Thoracic aorta (tissue), 2 donors: ENCODE data around the gene GLIPR1L1. TPM values are rescaled to one million over a fixed set of nuclear protein-coding genes. Genes with fewer than 3 reads are reported as not detected.
A peak's percentile ranks its signal among the peaks of the same experiment; 100 is the strongest.
"Not testable (repeated sequence)": the region's sequence is repeated elsewhere in the genome, so short reads cannot be mapped to it uniquely, and the experiment has no call there.

Source experiments
- ATAC-seq: fragments of 150-250 bp; one replicate; pipeline ENCODE4 v1.8.0; 2017; ENCODE audit warnings: low read depth; ENCODE audit not compliant: insufficient number of reproducible peaks, low FRiP score
- DNase-seq: peaks from one replicate; pipeline ENCODE4 v3.0.0-alpha.2; 2020; ENCODE audit warnings: low spot score
- H3K27ac ChIP-seq, 2 donors: fragments of 200-600 bp; sonication (generic); 1 replicate in 1 of 2; 2 replicates in 1 of 2; pipeline ENCODE4 v1.5.1; 2016; ENCODE audit warnings: mild to moderate bottlenecking in 2 of 2, moderate library complexity in 2 of 2
- H3K27me3 ChIP-seq: fragments of 200-600 bp; sonication (generic); replicated peaks from 2 replicates; pipeline ENCODE4 v1.6.0; 2016; ENCODE audit warnings: mild to moderate bottlenecking; ENCODE audit not compliant: insufficient read depth
- H3K36me3 ChIP-seq: fragments of 200-600 bp; sonication (generic); one replicate; pipeline ENCODE4 v1.5.1; 2016
- H3K4me1 ChIP-seq, 2 donors: fragments of 200-600 bp; sonication (generic); 1 replicate in 1 of 2; 2 replicates in 1 of 2; pipeline versions ENCODE4 v1.5.1 to v1.6.0; 2016; ENCODE audit warnings: low read depth in 2 of 2, mild to moderate bottlenecking in 1 of 2; ENCODE audit not compliant: control insufficient read depth in 1 of 2
- H3K4me3 ChIP-seq: fragments of 200-600 bp; sonication (generic); 2 replicates; pipeline ENCODE4 v1.5.1; 2016; ENCODE audit warnings: mild to moderate bottlenecking
- H3K9me3 ChIP-seq: fragments of 200-600 bp; sonication (generic); 2 replicates; pipeline ENCODE4 v1.5.1; 2016
- total RNA-seq, 2 donors: library from RNA; depleted of rRNA; stranded (reverse); fragments of >200 nt; gene quantifications; one replicate each; pipeline versions ENCODE4 v1.1.0 to v1.2.3, GENCODE V29; 2016
- TF ChIP-seq, protein P1 (sequence below): fragments of 200-600 bp; sonication (generic); IDR thresholded peaks from one replicate; pipeline ENCODE4 v1.5.1; 2019; ENCODE audit warnings: antibody characterized with exemption

Gene GLIPR1L1
- total RNA-seq, 2 donors from 2014 or later: not detected

DNA sequence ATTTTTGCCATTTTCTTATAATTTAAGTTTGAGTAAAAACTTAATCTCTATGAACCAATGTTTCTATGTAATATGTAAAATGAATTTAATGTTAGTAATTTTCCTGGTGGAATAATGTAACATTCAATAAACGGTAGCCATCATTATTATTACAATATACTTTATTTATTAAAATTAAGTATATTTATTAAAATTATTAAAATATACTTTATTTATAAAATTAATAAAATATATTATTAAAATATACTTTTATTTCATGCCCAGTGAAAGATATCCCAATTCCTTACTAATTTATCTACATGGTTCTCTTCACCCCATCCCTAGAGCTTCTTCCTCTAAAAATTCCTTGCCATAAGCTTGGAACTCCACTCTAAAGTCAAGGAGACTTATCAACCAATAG is 6.8 kb upstream of the GLIPR1L1 start:
- H3K4me1 ChIP-seq: peaks cover 0 to 9% of the 10 kb centered on the region in 2 donors
- H3K9me3 ChIP-seq: no peaks in the 10 kb centered on the region
- H3K4me3 ChIP-seq: no peak overlapping the region
- TF ChIP-seq, protein P1, sequence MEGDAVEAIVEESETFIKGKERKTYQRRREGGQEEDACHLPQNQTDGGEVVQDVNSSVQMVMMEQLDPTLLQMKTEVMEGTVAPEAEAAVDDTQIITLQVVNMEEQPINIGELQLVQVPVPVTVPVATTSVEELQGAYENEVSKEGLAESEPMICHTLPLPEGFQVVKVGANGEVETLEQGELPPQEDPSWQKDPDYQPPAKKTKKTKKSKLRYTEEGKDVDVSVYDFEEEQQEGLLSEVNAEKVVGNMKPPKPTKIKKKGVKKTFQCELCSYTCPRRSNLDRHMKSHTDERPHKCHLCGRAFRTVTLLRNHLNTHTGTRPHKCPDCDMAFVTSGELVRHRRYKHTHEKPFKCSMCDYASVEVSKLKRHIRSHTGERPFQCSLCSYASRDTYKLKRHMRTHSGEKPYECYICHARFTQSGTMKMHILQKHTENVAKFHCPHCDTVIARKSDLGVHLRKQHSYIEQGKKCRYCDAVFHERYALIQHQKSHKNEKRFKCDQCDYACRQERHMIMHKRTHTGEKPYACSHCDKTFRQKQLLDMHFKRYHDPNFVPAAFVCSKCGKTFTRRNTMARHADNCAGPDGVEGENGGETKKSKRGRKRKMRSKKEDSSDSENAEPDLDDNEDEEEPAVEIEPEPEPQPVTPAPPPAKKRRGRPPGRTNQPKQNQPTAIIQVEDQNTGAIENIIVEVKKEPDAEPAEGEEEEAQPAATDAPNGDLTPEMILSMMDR: no peak
- no peaks in the 10 kb centered on the region for H3K27me3 ChIP-seq
- no peak for DNase-seq
- no peak overlapping the region for H3K27ac ChIP-seq
- ATAC-seq: no peak
- no peaks in the 10 kb centered on the region for H3K36me3 ChIP-seq

DNA sequence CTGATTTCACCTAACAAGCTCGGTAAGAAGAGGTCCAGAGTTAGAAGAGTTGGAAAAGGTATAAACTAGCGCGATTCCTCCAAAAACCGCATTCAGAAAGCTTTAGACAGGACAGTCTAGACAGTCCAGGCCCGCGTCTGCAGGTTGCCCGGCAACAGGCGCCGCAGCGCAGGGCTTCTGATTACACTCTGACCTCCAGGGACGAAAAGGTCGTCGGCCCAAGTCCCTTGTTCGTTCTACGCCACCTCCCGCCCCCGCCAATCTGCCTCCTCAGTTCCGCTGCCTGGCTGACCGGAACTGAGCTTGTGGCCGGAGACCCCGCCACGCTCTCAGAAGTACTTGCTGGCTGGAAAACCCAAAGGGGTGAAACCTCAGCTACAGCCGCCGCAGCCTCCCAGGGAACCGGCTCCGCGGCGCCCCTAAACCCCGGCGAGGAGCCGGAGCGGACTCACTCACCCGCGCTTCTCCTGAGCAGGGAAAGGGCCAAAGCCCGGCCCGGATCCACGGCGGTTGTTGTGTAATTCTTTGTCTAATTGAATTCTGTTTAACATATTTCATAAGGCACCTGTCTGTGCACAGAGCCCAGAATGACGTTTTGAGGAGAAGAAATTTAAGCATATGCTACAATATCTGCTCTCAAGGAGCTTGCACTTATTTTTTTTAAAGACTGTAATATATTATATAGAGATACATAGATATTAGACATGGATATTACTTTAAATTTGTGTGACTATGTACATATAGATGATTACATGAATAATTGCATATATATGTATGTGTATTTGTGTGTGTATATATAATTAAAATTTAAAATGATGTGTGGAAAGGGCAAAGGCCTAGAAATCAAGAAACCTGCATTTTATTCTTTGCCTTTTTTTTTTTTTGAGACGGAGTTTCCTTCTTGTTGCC is 4.3 kb upstream of the GLIPR1L1 start, which contains the start of gene CAPS2:
TSS of gene CAPS2 (minus strand) at position 407 of the 909 bp plus-strand sequence. CDS start 3,826 bp downstream, outside the sequence.
- Histone ChIP-seq H3K27ac (peak within 1 kb of the TSS; percentile 20 to 40), H3K4me1 (peaks cover 2 to 9% of the 10 kb centered on the region in 2 donors), H3K27me3 (no peaks in the 10 kb centered on the region), H3K36me3 (no peaks in the 10 kb centered on the region), H3K9me3 (no peaks in the 10 kb centered on the region), H3K4me3 (peak within 1 kb of the TSS; percentile 78)
- peak; percentile 11 for DNase-seq
- peak; percentile 56 for ATAC-seq
- TF ChIP-seq, protein P1: no peak

DNA sequence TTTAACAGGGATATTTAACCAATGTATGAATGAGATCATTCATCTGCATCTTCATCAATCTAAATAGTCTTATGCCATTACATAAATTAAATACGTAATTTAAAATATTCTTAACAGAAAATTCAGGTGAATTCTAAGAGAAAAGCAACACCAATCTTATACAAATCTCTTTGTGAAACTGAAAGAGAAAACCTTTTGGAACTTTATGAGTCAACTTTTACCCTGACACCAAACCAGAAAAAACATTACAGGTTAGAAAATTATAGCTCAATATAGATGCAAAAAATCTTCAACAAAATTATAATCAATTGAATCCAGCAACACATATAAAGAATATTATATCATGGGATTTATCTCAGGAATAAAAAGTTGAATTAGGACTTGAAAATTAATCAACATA is 3.4 kb downstream of the GLIPR1L1 start:
- no peaks in the 10 kb centered on the region for H3K36me3 ChIP-seq
- TF ChIP-seq, protein P1: no peak
- no peaks in the 10 kb centered on the region for H3K27me3 ChIP-seq
- H3K4me1 ChIP-seq: peaks cover 0 to 2% of the 10 kb centered on the region in 2 donors
- DNase-seq: no peak
- H3K27ac ChIP-seq: no peak overlapping the region
- H3K4me3 ChIP-seq: no peak overlapping the region
- no peak for ATAC-seq
- no peaks in the 10 kb centered on the region for H3K9me3 ChIP-seq

DNA sequence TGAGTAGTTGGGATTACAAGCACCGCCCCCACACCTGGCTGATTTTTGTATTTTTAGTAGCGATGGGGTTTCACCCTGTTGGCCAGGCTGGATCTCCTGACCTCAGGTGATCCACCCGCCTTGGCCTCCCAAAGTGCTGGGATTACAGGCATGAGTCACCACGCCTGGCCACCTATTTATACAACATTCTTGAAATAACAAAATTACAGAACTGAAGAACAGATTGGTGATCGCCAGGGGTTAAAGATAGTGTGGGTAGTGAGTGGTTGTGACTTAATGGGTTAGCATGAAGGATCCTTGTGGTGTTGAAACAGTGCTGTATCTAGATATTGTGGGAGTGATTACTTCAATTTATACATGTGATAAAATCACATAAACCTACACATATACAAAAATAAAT is 7.4 kb downstream of the GLIPR1L1 start:
- H3K4me1 ChIP-seq: no peaks in the 10 kb centered on the region
- no peaks in the 10 kb centered on the region for H3K27me3 ChIP-seq
- DNase-seq: no peak
- TF ChIP-seq, protein P1: no peak
- no peaks in the 10 kb centered on the region for H3K36me3 ChIP-seq
- no peak overlapping the region for H3K27ac ChIP-seq
- no peak for ATAC-seq
- no peaks in the 10 kb centered on the region for H3K9me3 ChIP-seq
- H3K4me3 ChIP-seq: no peak overlapping the region

DNA sequence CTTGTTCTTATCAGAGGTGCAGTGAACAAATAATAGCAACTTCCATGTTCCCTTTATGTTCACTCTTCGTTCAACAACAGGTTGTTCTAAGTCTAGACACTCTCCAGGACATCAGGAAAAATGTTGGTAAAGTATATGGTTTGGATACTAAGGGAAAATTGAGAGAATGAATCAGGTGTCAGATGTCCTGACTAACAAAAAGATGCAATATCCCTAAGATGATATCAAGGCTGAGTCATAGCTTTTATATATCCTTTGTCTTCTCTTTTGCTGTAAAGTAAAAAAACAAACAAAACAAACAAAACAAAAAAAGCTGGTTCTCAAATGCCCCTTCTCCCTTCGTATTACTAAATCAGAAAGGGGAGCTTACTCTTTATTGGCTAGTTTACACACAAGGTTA is 11.1 kb downstream of the GLIPR1L1 start:
- no peak overlapping the region for H3K4me3 ChIP-seq
- TF ChIP-seq, protein P1: no peak
- ATAC-seq: no peak
- H3K9me3 ChIP-seq: no peaks in the 10 kb centered on the region
- H3K27ac ChIP-seq: no peak overlapping the region
- no peaks in the 10 kb centered on the region for H3K4me1 ChIP-seq
- no peaks in the 10 kb centered on the region for H3K27me3 ChIP-seq
- no peak for DNase-seq
- no peaks in the 10 kb centered on the region for H3K36me3 ChIP-seq

DNA sequence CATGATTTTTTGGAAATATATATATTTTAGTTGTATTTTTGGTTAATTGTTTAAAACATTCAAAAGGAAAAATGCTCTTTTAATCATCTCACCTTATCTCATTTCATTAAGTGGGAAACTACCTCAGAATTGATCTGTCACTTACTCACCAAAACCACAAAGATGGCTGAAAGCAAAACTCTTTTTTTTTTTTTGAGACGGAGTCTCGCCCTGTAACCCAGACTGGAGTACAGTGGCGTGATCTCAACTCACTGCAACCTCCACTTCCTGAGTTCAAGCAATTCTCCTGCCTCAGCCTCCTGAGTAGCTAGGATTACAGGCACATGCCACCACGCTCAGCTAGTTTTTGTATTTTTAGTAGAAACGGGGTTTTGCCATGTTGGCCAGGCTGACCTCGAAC is 11.7 kb downstream of the GLIPR1L1 start:
- ATAC-seq, H3K27ac ChIP-seq, H3K9me3 ChIP-seq, H3K36me3 ChIP-seq, H3K4me1 ChIP-seq, DNase-seq, H3K27me3 ChIP-seq, H3K4me3 ChIP-seq: not testable (repeated sequence)
